Activated CD4-positive, alpha-beta memory T cell treated with anti-CD3 and anti-CD28 coated beads for 36 hours (primary cell): ENCODE measurements around the gene KLF2. TPM values are rescaled to one million over a fixed set of nuclear protein-coding genes. Genes with fewer than 3 reads are reported as not detected.
"Not testable (repeated sequence)": the region's sequence is repeated elsewhere in the genome, so short reads cannot be mapped to it uniquely, and the experiment has no call there.

ENCODE experiments used
- CTCF ChIA-PET: fragments of 350-600 bp; sonication (Branson Sonifier 250); formaldehyde crosslinking; loops from one replicate; lab custom pipeline; 2021; ENCODE audit warnings: antibody characterized with exemption, inconsistent platforms; lab: Charles Lee
- POLR2A ChIA-PET: fragments of 350-600 bp; sonication (Branson Sonifier 250); formaldehyde crosslinking; loops from one replicate; lab custom pipeline; 2021; ENCODE audit warnings: antibody characterized with exemption; lab: Charles Lee
- DNase-seq: peaks from one replicate; pipeline ENCODE4 v3.0.0-alpha.2; 2020
- H3K27ac Mint-ChIP-seq: one replicate; pipeline ENCODE4 v1.8.0; 2021; ENCODE audit warnings: mixed read lengths
- H3K27me3 Mint-ChIP-seq: one replicate; pipeline ENCODE4 v1.8.0; 2021; ENCODE audit warnings: mixed read lengths
- H3K36me3 Mint-ChIP-seq: one replicate; pipeline ENCODE4 v1.8.0; 2021; ENCODE audit warnings: mixed read lengths
- H3K4me1 Mint-ChIP-seq: one replicate; pipeline ENCODE4 v1.8.0; 2021; ENCODE audit warnings: low read depth, mixed read lengths
- H3K4me3 Mint-ChIP-seq: one replicate; pipeline ENCODE4 v1.8.0; 2021; ENCODE audit warnings: mild to moderate bottlenecking, mixed read lengths
- H3K9me3 Mint-ChIP-seq: one replicate; pipeline ENCODE4 v1.8.0; 2021; ENCODE audit warnings: mixed read lengths
- intact Hi-C: fragments of 100-400 bp; cut with micrococcal nuclease; formaldehyde crosslinking; loops from one replicate; pipeline ENCODE4 v1.15.1; 2023
- total RNA-seq, 2 experiments: library from RNA; stranded (reverse); gene quantifications; one replicate each; pipeline ENCODE4 v1.2.3, GENCODE V29; 2021

Gene KLF2
- total RNA-seq, 2 experiments from 2014 or later, result 1.7 TPM

DNA sequence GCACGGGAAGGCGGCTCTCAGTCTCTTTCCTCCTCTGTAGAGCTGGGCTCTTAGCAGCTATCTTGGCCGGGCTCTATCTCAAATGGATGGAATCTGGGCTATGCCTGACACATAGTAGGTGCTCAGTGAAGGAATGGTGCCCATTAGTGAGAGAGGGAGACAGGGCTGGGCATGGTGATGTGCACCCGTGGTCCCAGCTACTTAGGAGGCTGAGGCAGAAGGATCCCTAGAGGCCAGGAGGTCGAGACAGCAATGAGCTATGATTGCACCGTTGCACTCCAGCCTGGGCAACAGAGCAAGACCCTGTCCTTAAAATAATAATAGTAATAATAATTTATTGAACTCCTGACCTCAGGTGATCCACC, 14.7 kb downstream of the KLF2 start:
- peaks cover 47% of the 10 kb centered on the region for H3K4me1 Mint-ChIP-seq
- CTCF ChIA-PET, result interaction anchor here (1.2 to 2.1 kb wide), 6 partner anchors 9 to 92 kb away, joined by 4 to 12 read pairs (median 8); no protein-coding TSS in a partner anchor
- DNase-seq, result no peak
- H3K4me3 Mint-ChIP-seq, result no peak overlapping the region
- H3K27me3 Mint-ChIP-seq, result peaks cover 2% of the 10 kb centered on the region
- POLR2A ChIA-PET, result interaction anchor here (1.2 to 2.1 kb wide), 7 partner anchors 9 to 43 kb away, joined by 3 to 26 read pairs (median 4); partner anchors contain the start of gene KLF2
- peak overlapping the region; percentile 60 for H3K27ac Mint-ChIP-seq
- intact Hi-C loops, result loop anchor here (10.0 kb wide), 1 partner anchor 225 kb away; the partner anchor contains the start of gene RAB8A
- no peaks in the 10 kb centered on the region for H3K9me3 Mint-ChIP-seq
- no peaks in the 10 kb centered on the region for H3K36me3 Mint-ChIP-seq

GRCh38 chr19:16340092-16340491, 15.5 kb downstream of the KLF2 start:
- Mint-ChIP-seq H3K9me3 (no peaks in the 10 kb centered on the region), H3K27me3 (peaks cover 2% of the 10 kb centered on the region), H3K4me1 (peaks cover 44% of the 10 kb centered on the region), H3K27ac (no peak overlapping the region), H3K4me3 (no peak overlapping the region), H3K36me3 (no peaks in the 10 kb centered on the region)
- intact Hi-C loops, result no loop called here
- ChIA-PET POLR2A (interaction anchor here (2.1 kb wide), 2 partner anchors 12 to 27 kb away, joined by 18 read pairs; no protein-coding TSS in a partner anchor), CTCF (interaction anchor here (1.7 to 2.0 kb wide), 2 partner anchors 27 to 42 kb away, joined by 9 to 11 read pairs; no protein-coding TSS in a partner anchor)
- DNase-seq, result no peak

- H3K27ac Mint-ChIP-seq, result no peak overlapping the region
Observed at GRCh38 chr19:16340654-16341053, 16.0 kb downstream of the KLF2 start.

DNA sequence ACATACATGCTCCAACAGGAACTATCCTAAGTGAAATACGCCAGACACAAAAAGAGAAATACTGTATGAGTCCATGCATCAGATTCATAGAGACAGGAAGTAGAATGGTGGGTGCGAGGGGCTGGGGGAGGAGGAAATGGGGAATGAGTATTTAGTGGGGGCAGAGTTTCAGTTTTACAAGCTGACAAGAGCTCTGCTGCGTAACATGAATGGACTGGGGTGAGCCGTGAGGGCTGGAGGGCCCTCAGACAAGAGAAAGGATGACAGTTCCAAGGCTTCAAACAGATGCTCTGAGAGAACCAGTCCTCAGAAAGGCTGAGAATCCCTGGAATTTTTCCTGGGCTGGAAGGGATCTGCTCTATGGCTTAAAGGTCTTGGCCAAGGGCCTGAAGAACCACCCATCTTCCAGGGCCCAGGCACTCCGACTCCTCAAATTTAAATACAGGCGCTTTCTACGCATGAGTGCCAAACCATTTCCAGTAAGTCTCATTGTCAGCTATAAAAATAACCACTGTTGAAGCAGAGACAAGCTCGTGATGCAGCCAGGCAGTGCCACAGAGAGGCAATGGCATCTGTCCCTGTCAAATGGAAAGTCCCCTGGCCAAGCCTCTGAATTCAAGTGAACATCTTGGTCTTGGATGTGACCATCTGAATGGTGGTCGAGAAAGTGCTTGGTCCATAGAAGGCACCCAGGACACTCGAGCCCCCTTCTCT, 17.5 kb downstream of the KLF2 start:
- intact Hi-C loops, result loop anchor here (1.0 kb wide), 3 partner anchors 12 to 29 kb away; no protein-coding TSS in a partner anchor
- DNase-seq, result peak; percentile 88
- Mint-ChIP-seq H3K27ac (peak overlapping the region; percentile 83), H3K36me3 (no peaks in the 10 kb centered on the region), H3K27me3 (peaks cover 2% of the 10 kb centered on the region), H3K4me1 (peaks cover 44% of the 10 kb centered on the region), H3K9me3 (no peaks in the 10 kb centered on the region), H3K4me3 (no peak overlapping the region)
- CTCF ChIA-PET, result interaction anchor here (0.7 to 1.9 kb wide), 11 partner anchors 9 to 95 kb away, joined by 3 to 8 read pairs (median 4); no protein-coding TSS in a partner anchor
- POLR2A ChIA-PET, result interaction anchor here (0.6 to 2.2 kb wide), 7 partner anchors 11 to 827 kb away, joined by 3 to 16 read pairs (median 4); no protein-coding TSS in a partner anchor

More at GRCh38 chr19:16340654-16341053, 16.0 kb downstream of the KLF2 start:
- H3K4me1 Mint-ChIP-seq, result peaks cover 44% of the 10 kb centered on the region
- ChIA-PET POLR2A (interaction anchor here (0.6 kb wide), 2 partner anchors 27 to 819 kb away, joined by 3 to 4 read pairs; no protein-coding TSS in a partner anchor), CTCF (no interaction called here)
- peaks cover 2% of the 10 kb centered on the region for H3K27me3 Mint-ChIP-seq
- intact Hi-C loops, result no loop called here
- no peaks in the 10 kb centered on the region for H3K9me3 Mint-ChIP-seq
- H3K36me3 Mint-ChIP-seq, result no peaks in the 10 kb centered on the region
- DNase-seq, result no peak
- no peak overlapping the region for H3K4me3 Mint-ChIP-seq

DNA sequence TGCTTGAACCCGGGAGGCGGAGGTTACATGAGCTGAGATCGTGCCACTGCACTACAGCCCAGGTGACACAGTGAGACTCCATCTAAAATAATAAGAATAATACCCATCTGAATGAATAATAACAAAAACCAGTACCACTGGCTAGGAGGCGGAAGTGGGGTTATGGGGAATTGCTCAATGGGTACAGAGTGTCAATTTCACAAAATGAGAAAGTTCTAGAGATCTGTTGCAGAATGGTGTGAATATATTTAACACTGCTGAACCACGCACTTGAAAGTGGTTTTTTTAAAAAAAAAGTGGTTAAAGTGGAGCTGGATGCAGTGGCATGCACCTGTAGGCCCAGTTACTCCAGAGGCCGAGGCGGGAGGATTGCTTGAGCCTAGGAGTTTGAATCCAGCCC, 18.5 kb downstream of the KLF2 start:
- CTCF ChIA-PET, result interaction anchor here (0.7 to 1.9 kb wide), 8 partner anchors 8 to 96 kb away, joined by 3 to 8 read pairs (median 4); no protein-coding TSS in a partner anchor

DNA sequence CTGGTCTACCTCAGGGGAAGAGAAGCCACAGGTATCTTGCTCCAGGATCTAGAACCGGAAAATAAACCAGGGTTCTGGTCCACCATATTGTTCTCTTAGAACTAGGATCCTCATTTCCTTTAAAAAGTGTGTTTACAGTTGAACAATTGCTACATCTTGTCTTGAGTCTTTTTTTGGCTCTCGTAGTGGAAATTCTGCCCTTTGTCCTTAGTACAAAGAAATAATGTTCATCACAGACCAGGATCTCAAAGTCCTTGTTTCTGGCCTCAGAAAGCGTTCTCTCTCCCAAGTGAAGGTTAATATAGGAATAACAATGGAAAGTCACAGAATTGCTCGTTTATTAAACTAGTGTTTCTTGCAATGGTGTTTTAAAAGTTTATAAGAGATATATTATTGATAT, 20.8 kb downstream of the KLF2 start:
- DNase-seq, result no peak
- H3K9me3 Mint-ChIP-seq, result no peaks in the 10 kb centered on the region
- H3K4me1 Mint-ChIP-seq, result peaks cover 26% of the 10 kb centered on the region
- intact Hi-C loops, result no loop called here
- no peak overlapping the region for H3K27ac Mint-ChIP-seq
- ChIA-PET CTCF (interaction anchor here (1.2 to 1.9 kb wide), 4 partner anchors 17 to 97 kb away, joined by 4 to 5 read pairs (median 4); no protein-coding TSS in a partner anchor), POLR2A (interaction anchor here (1.2 kb wide), 1 partner anchor 15 kb away, joined by 4 read pairs; no protein-coding TSS in a partner anchor)
- no peaks in the 10 kb centered on the region for H3K36me3 Mint-ChIP-seq
- H3K4me3 Mint-ChIP-seq, result no peak overlapping the region
- peaks cover 5% of the 10 kb centered on the region for H3K27me3 Mint-ChIP-seq

More for the DNA sequence above, 18.5 kb downstream of the KLF2 start:
- intact Hi-C loops, result no loop called here
- Mint-ChIP-seq H3K36me3 (no peaks in the 10 kb centered on the region), H3K4me1 (peaks cover 37% of the 10 kb centered on the region), H3K27me3 (peaks cover 2% of the 10 kb centered on the region), H3K9me3 (no peaks in the 10 kb centered on the region), H3K27ac (no peak overlapping the region), H3K4me3 (no peak overlapping the region)
- POLR2A ChIA-PET, result interaction anchor here (1.4 to 2.2 kb wide), 4 partner anchors 12 to 29 kb away, joined by 3 to 16 read pairs (median 10); no protein-coding TSS in a partner anchor
- no peak for DNase-seq

GRCh38 chr19:16347099-16347498, 22.5 kb downstream of the KLF2 start:
- H3K4me3 Mint-ChIP-seq, POLR2A ChIA-PET, DNase-seq, H3K27me3 Mint-ChIP-seq, intact Hi-C loops, H3K27ac Mint-ChIP-seq, H3K9me3 Mint-ChIP-seq, H3K36me3 Mint-ChIP-seq: not testable (repeated sequence)
- H3K4me1 Mint-ChIP-seq, result peaks cover 25% of the 10 kb centered on the region
- CTCF ChIA-PET, result interaction anchor here (1.0 to 2.1 kb wide), 4 partner anchors 19 to 40 kb away, joined by 3 to 7 read pairs (median 4); no protein-coding TSS in a partner anchor

DNA sequence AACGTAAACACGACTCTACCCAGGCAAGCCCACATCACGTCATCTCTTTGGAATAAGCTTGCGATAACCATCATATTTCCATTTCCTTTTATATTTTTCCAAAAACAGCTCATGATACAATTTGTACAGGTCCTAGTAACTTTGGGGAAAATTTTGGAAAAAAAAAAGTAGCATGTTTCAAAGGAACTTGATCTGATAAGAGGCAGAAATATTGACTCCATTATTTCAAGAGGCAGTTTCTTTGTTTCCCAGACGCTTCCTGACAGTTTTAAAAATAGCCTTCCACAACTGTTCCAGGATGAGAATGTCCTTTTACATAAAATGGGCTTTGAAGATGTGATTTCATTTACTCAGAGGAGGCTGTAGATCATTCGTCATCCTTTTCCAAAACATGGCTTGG, 23.1 kb downstream of the KLF2 start:
- DNase-seq, result no peak
- H3K4me1 Mint-ChIP-seq, result peaks cover 19% of the 10 kb centered on the region
- peaks cover 3% of the 10 kb centered on the region for H3K27me3 Mint-ChIP-seq
- CTCF ChIA-PET, result interaction anchor here (1.0 to 2.1 kb wide), 3 partner anchors 18 to 39 kb away, joined by 3 to 7 read pairs (median 3); no protein-coding TSS in a partner anchor
- H3K36me3 Mint-ChIP-seq, result no peaks in the 10 kb centered on the region
- no peak overlapping the region for H3K27ac Mint-ChIP-seq
- intact Hi-C loops, result no loop called here
- POLR2A ChIA-PET, result no interaction called here
- H3K9me3 Mint-ChIP-seq, result no peaks in the 10 kb centered on the region
- no peak overlapping the region for H3K4me3 Mint-ChIP-seq

DNA sequence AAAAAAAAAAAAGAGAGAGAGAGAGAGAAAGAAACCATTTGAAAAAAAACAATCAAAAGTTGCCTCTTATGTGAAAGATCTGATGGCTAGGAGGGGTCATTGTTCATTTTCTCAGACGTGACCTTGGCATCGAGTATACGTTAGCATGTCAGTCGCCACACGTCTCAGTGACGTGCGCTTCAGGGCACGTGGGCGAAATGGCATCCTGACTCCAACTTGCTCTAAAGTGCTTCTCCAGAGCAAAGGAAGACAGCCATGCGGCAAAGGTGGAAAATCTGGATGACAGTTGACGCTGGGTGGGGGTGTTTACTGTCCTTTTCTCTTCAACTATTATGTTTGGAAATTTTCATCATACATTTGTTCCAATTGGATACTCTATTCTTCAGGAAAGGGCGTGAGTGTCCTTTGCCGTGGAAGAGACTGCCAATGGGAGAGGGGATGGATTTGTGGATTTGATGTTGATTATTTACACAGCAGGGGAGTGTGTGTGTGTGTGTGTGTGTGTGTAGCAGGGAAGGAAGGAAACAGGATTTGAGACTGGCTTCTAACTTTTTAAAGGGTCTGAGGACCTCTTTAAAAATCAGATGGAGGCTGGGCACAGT, 25.0 kb downstream of the KLF2 start:
- DNase-seq, result no peak
- peaks cover 18% of the 10 kb centered on the region for H3K4me1 Mint-ChIP-seq
- CTCF ChIA-PET, result no interaction called here
- peaks cover 3% of the 10 kb centered on the region for H3K27me3 Mint-ChIP-seq
- no peak overlapping the region for H3K4me3 Mint-ChIP-seq
- intact Hi-C loops, result no loop called here
- H3K9me3 Mint-ChIP-seq, result no peaks in the 10 kb centered on the region
- POLR2A ChIA-PET, result no interaction called here
- peaks cover 4% of the 10 kb centered on the region for H3K36me3 Mint-ChIP-seq
- H3K27ac Mint-ChIP-seq, result peak overlapping the region; percentile 61

- intact Hi-C loops, result no loop called here
- no peaks in the 10 kb centered on the region for H3K9me3 Mint-ChIP-seq
- H3K4me1 Mint-ChIP-seq, result peaks cover 29% of the 10 kb centered on the region
- ChIA-PET POLR2A (interaction anchor here (0.5 to 0.9 kb wide), 2 partner anchors 20 to 822 kb away, joined by 3 read pairs; no protein-coding TSS in a partner anchor), CTCF (interaction anchor here (1.1 to 1.3 kb wide), 3 partner anchors 8 to 25 kb away, joined by 3 to 6 read pairs (median 3); no protein-coding TSS in a partner anchor)
- DNase-seq, result no peak
- peaks cover 3% of the 10 kb centered on the region for H3K27me3 Mint-ChIP-seq
- peaks cover 4% of the 10 kb centered on the region for H3K36me3 Mint-ChIP-seq
- H3K27ac Mint-ChIP-seq, result no peak overlapping the region
- H3K4me3 Mint-ChIP-seq, result peak overlapping the region; percentile 8
Observed at GRCh38 chr19:16351133-16351809, 26.6 kb downstream of the KLF2 start.
